Vagina (tissue), 2 donors: ENCODE measurements around the gene TMPRSS11D. TPM values are rescaled to one million over a fixed set of nuclear protein-coding genes. Genes with fewer than 3 reads are reported as not detected.

Experiments
- DNase-seq, 2 donors: peaks; one replicate each; pipeline ENCODE4 v3.0.0-alpha.2; 2017; ENCODE audit errors: extremely low spot score in 2 of 2
- H3K27ac ChIP-seq: fragments of 200-600 bp; sonication (generic); one replicate; pipeline ENCODE4 v1.5.1; 2019
- H3K27me3 ChIP-seq: fragments of 200-600 bp; sonication (generic); one replicate; pipeline ENCODE4 v1.5.1; 2019
- H3K36me3 ChIP-seq, 2 donors: fragments of 200-600 bp; sonication (generic); one replicate each; pipeline ENCODE4 v1.5.1; 2017 to 2019
- H3K4me1 ChIP-seq: fragments of 200-600 bp; sonication (generic); one replicate; pipeline ENCODE4 v1.5.1; 2019
- H3K4me3 ChIP-seq, 2 donors: fragments of 200-600 bp; sonication (generic); 1 replicate in 1 of 2; 2 replicates in 1 of 2; pipeline ENCODE4 v1.5.1; 2016 to 2019
- H3K9me3 ChIP-seq: fragments of 200-600 bp; sonication (generic); one replicate; pipeline ENCODE4 v1.5.1; 2019
- CTCF ChIP-seq, 3 experiments: fragments of 450-650 bp in 2 of 3; fragments of 200-600 bp in 1 of 3; sonication (generic) in 1 of 3; IDR thresholded peaks; one replicate each; pipeline ENCODE4 v1.5.1; 2017 to 2019; ENCODE audit warnings: antibody characterized with exemption in 3 of 3, mild to moderate bottlenecking in 2 of 3, moderate library complexity in 2 of 3
- POLR2A ChIP-seq, 2 donors: fragments of 450-650 bp; IDR thresholded peaks; one replicate each; pipeline ENCODE4 v1.6.1; 2017; ENCODE audit warnings: antibody characterized with exemption in 2 of 2, mild to moderate bottlenecking in 2 of 2, moderate library complexity in 2 of 2
- POLR2AphosphoS5 ChIP-seq, 2 donors: sonication (generic); formaldehyde crosslinking; IDR thresholded peaks; one replicate each; pipeline ENCODE4 v1.9.0; 2017; ENCODE audit warnings: antibody characterized with exemption in 2 of 2, mild to moderate bottlenecking in 2 of 2, low read depth in 1 of 2; ENCODE audit not compliant: insufficient read depth in 1 of 2
- intact Hi-C: fragments of 100-400 bp; cut with DNase I; formaldehyde crosslinking; loops from one replicate; pipeline ENCODE4 v1.15.1; 2023
- total RNA-seq: library from RNA; depleted of rRNA; stranded (reverse); fragments of >200 nt; gene quantifications from one replicate; pipeline ENCODE4 v1.2.3, GENCODE V29; 2016

TMPRSS11D gene
- total RNA-seq, 1 donor from 2014 or later = 72.4 TPM

GRCh38 chr4:67892905-67893304 lies 9.1 kb upstream of the TMPRSS11D start:
- H3K4me1 ChIP-seq = no peaks in the 10 kb centered on the region
- no peaks in the 10 kb centered on the region for H3K27me3 ChIP-seq
- no peaks in the 10 kb centered on the region for H3K9me3 ChIP-seq
- no peak overlapping the region for H3K4me3 ChIP-seq
- no peaks in the 10 kb centered on the region for H3K36me3 ChIP-seq
- DNase-seq = no peak
- no peak overlapping the region for H3K27ac ChIP-seq
- no peak for TF ChIP-seq POLR2A (IDR thresholded peaks at IDR 0.05)
- TF ChIP-seq CTCF (IDR thresholded peaks at IDR 0.05) = no peak
- intact Hi-C loops = no loop called here

GRCh38 chr4:67892253-67892652 lies 8.5 kb upstream of the TMPRSS11D start:
- TF ChIP-seq POLR2AphosphoS5 (IDR thresholded peaks at IDR 0.05; ENCODE audit: insufficient read depth in 1 of 2, low read depth in 1 of 2) (no peak), POLR2A (IDR thresholded peaks at IDR 0.05) (no peak), CTCF (IDR thresholded peaks at IDR 0.05) (no peak)
- no peaks in the 10 kb centered on the region for H3K27me3 ChIP-seq
- DNase-seq = no peak
- H3K27ac ChIP-seq = no peak overlapping the region
- no peaks in the 10 kb centered on the region for H3K36me3 ChIP-seq
- H3K9me3 ChIP-seq = no peaks in the 10 kb centered on the region
- H3K4me1 ChIP-seq = no peaks in the 10 kb centered on the region
- no peak overlapping the region for H3K4me3 ChIP-seq
- intact Hi-C loops = no loop called here

- Histone ChIP-seq H3K9me3 (no peaks in the 10 kb centered on the region), H3K36me3 (no peaks in the 10 kb centered on the region), H3K27me3 (no peaks in the 10 kb centered on the region), H3K4me1 (no peaks in the 10 kb centered on the region), H3K4me3 (no peak overlapping the region), H3K27ac (no peak overlapping the region)
- DNase-seq = no peak
- intact Hi-C loops = no loop called here
- TF ChIP-seq POLR2AphosphoS5 (IDR thresholded peaks at IDR 0.05; ENCODE audit: insufficient read depth in 1 of 2, low read depth in 1 of 2) (no peak), POLR2A (IDR thresholded peaks at IDR 0.05) (no peak), CTCF (IDR thresholded peaks at IDR 0.05) (no peak)
Measured at GRCh38 chr4:67891645-67892044, 7.8 kb upstream of the TMPRSS11D start.

- H3K27ac ChIP-seq = no peak overlapping the region
- no peaks in the 10 kb centered on the region for H3K36me3 ChIP-seq
- no peak for TF ChIP-seq POLR2AphosphoS5 (IDR thresholded peaks at IDR 0.05; ENCODE audit: insufficient read depth in 1 of 2, low read depth in 1 of 2)
- no peak for TF ChIP-seq POLR2A (IDR thresholded peaks at IDR 0.05)
- TF ChIP-seq CTCF (IDR thresholded peaks at IDR 0.05) = no peak
- DNase-seq = no peak
- H3K4me3 ChIP-seq = no peak overlapping the region
- no peaks in the 10 kb centered on the region for H3K27me3 ChIP-seq
- H3K9me3 ChIP-seq = no peaks in the 10 kb centered on the region
- H3K4me1 ChIP-seq = no peaks in the 10 kb centered on the region
- intact Hi-C loops = no loop called here
Measured at GRCh38 chr4:67886281-67886680, 2.5 kb upstream of the TMPRSS11D start.

GRCh38 chr4:67885762-67886161 lies 2.0 kb upstream of the TMPRSS11D start:
- DNase-seq = no peak
- Histone ChIP-seq H3K4me1 (no peaks in the 10 kb centered on the region), H3K27me3 (no peaks in the 10 kb centered on the region), H3K9me3 (no peaks in the 10 kb centered on the region), H3K36me3 (no peaks in the 10 kb centered on the region), H3K27ac (no peak overlapping the region), H3K4me3 (no peak overlapping the region)
- intact Hi-C loops = no loop called here
- peak in 1 of 2 donors; percentile 72 for TF ChIP-seq POLR2AphosphoS5 (IDR thresholded peaks at IDR 0.05; ENCODE audit: insufficient read depth in 1 of 2, low read depth in 1 of 2)
- no peak for TF ChIP-seq POLR2A (IDR thresholded peaks at IDR 0.05)

- H3K9me3 ChIP-seq = no peaks in the 10 kb centered on the region
- intact Hi-C loops = no loop called here
- H3K27ac ChIP-seq = no peak overlapping the region
- H3K4me3 ChIP-seq = no peak overlapping the region
- DNase-seq = no peak
- H3K27me3 ChIP-seq = no peaks in the 10 kb centered on the region
- H3K36me3 ChIP-seq = no peaks in the 10 kb centered on the region
- no peak for TF ChIP-seq CTCF (IDR thresholded peaks at IDR 0.05)
- TF ChIP-seq POLR2AphosphoS5 (IDR thresholded peaks at IDR 0.05; ENCODE audit: insufficient read depth in 1 of 2, low read depth in 1 of 2) = no peak
- TF ChIP-seq POLR2A (IDR thresholded peaks at IDR 0.05) = no peak
- H3K4me1 ChIP-seq = no peaks in the 10 kb centered on the region
Measured at GRCh38 chr4:67884701-67885100, 899 bp upstream of the TMPRSS11D start.
